PC-3 (cell line): ENCODE measurements around the gene COPS3.

Source experiments
- CTCF ChIP-seq: fragments of 300-600 bp; sonication (generic); conservative IDR thresholded peaks from 2 replicates; pipeline ENCODE4 v1.5.1; 2017; ENCODE audit warnings: antibody characterized with exemption, low read depth, mild to moderate bottlenecking, low read length
- EZH2 ChIP-seq: fragments of 300-600 bp; sonication (generic); IDR thresholded peaks from one replicate; pipeline ENCODE4 v1.6.1; 2017; ENCODE audit warnings: antibody characterized with exemption, mild to moderate bottlenecking, low read length; ENCODE audit not compliant: unreplicated experiment
- EZH2phosphoT487 ChIP-seq: fragments of 300-600 bp; sonication (generic); IDR thresholded peaks from 2 replicates; pipeline ENCODE4 v1.6.1; 2018; ENCODE audit warnings: mild to moderate bottlenecking, antibody characterized with exemption, low read length, borderline replicate concordance

- no peak for TF ChIP-seq CTCF
- TF ChIP-seq EZH2, result no peak
- no peak for TF ChIP-seq EZH2phosphoT487
These were observed at the start of gene COPS3 for GRCh38 chr17:17280613-17281549.
